CD4-positive, CD25-positive, alpha-beta regulatory T cell (primary cell): Measurements from ENCODE around the gene DLX4. TPM values are rescaled to one million over a fixed set of nuclear protein-coding genes. Genes with fewer than 3 reads are reported as not detected.

Experiments
- ATAC-seq, 2 donors: fragments of 150-1000 bp; cut with Tn5 transposase; one replicate each; pipeline ENCODE4 v1.10.0; 2021; ENCODE audit warnings: low read depth in 2 of 2, moderate number of reproducible peaks in 2 of 2, moderate library complexity in 1 of 2
- DNase-seq, 3 donors: peaks; one replicate each; pipeline versions ENCODE4 v3.0.0 to v3.0.0-alpha.2; 2012 to 2022; ENCODE audit warnings: mixed read lengths in 1 of 3
- H3K27ac ChIP-seq: one replicate; pipeline ENCODE4 v1.7.0; 2013; ENCODE audit warnings: mild to moderate bottlenecking, low read length; ENCODE audit not compliant: insufficient read depth, poor library complexity, severe bottlenecking
- H3K27me3 ChIP-seq: one replicate; pipeline ENCODE4 v1.7.0; 2013; ENCODE audit warnings: low read length; ENCODE audit not compliant: control insufficient read depth, insufficient read depth
- H3K36me3 ChIP-seq: one replicate; pipeline ENCODE4 v1.7.0; 2013; ENCODE audit warnings: mild to moderate bottlenecking, low read length, moderate library complexity; ENCODE audit not compliant: control insufficient read depth, insufficient read depth
- H3K4me1 ChIP-seq: 2 replicates; pipeline ENCODE4 v1.7.0; 2013; ENCODE audit warnings: mild to moderate bottlenecking, low read length; ENCODE audit not compliant: insufficient read depth, control insufficient read depth, poor library complexity, severe bottlenecking
- H3K4me3 ChIP-seq: one replicate; pipeline ENCODE4 v1.7.0; 2013; ENCODE audit warnings: low read depth, mild to moderate bottlenecking, low read length, moderate library complexity
- H3K9me3 ChIP-seq, 2 experiments: 1 replicate in 1 of 2; 2 replicates in 1 of 2; pipeline ENCODE4 v1.7.0; 2013; ENCODE audit warnings: low read length in 2 of 2, mild to moderate bottlenecking in 1 of 2, moderate library complexity in 1 of 2; ENCODE audit not compliant: control insufficient read depth in 2 of 2
- H3K27ac Mint-ChIP-seq, 3 donors: one replicate each; pipeline ENCODE4 v1.8.0; 2020 to 2022; ENCODE audit warnings: mild to moderate bottlenecking in 3 of 3, mixed read lengths in 3 of 3, moderate library complexity in 2 of 3
- H3K27me3 Mint-ChIP-seq: one replicate; pipeline ENCODE4 v1.8.0; 2022; ENCODE audit warnings: mild to moderate bottlenecking, mixed read lengths
- H3K36me3 Mint-ChIP-seq: one replicate; pipeline ENCODE4 v1.8.0; 2020; ENCODE audit warnings: mixed read lengths
- H3K4me1 Mint-ChIP-seq, 4 donors: one replicate each; pipeline ENCODE4 v1.8.0; 2020 to 2022; ENCODE audit warnings: mixed read lengths in 4 of 4, mild to moderate bottlenecking in 1 of 4
- H3K4me3 Mint-ChIP-seq, 4 donors: one replicate each; pipeline ENCODE4 v1.8.0; 2020 to 2022; ENCODE audit warnings: mild to moderate bottlenecking in 4 of 4, mixed read lengths in 4 of 4, moderate library complexity in 3 of 4
- H3K9me3 Mint-ChIP-seq, 7 donors: one replicate each; pipeline ENCODE4 v1.8.0; 2020 to 2022; ENCODE audit warnings: mixed read lengths in 7 of 7, mild to moderate bottlenecking in 3 of 7, moderate library complexity in 2 of 7
- polyA plus RNA-seq, 4 donors: library from polyadenylated mRNA; unstranded; fragments of 300-500 nt; fragmentation: Illumina TruSeq; gene quantifications; one replicate each; pipeline ENCODE4 v1.2.3, GENCODE V29; 2021
- total RNA-seq: library from RNA; stranded (reverse); gene quantifications from one replicate; pipeline ENCODE4 v1.2.3, GENCODE V29; 2022

Gene DLX4
- total and polyA plus RNA-seq, 5 donors from 2014 or later, result not detected

DNA sequence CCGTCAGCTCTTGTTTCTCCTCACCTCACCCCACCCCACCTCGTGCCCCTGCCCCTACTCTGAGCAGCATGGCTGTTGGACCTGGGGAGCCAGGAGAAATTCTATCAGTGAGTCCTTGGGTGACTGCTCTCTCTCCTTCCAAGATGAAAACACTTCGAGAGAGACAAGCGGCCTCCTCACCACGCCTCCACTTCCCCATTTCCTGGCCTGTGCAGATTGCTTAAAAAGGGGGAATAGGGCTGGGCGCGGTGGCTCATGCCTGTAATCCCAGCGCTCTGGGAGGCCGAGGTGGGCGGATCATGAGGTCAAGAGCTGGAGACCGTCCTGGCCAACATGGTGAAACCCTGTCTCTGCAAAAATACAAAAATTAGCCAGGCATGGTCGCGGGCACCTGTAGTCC lies 9.5 kb downstream of the DLX4 start:
- Mint-ChIP-seq H3K27me3 (peaks cover 73% of the 10 kb centered on the region), H3K4me1 (no peaks in the 10 kb centered on the region), H3K4me3 (no peak overlapping the region), H3K9me3 (peaks cover 0 to 2% (median 0%) of the 10 kb centered on the region in 7 donors), H3K36me3 (no peaks in the 10 kb centered on the region), H3K27ac (no peak overlapping the region)
- Histone ChIP-seq H3K27ac (no peak overlapping the region), H3K4me1 (no peaks in the 10 kb centered on the region), H3K9me3 (no peaks in the 10 kb centered on the region), H3K4me3 (no peak overlapping the region), H3K27me3 (peaks cover 19% of the 10 kb centered on the region), H3K36me3 (no peaks in the 10 kb centered on the region)
- DNase-seq, result no peak
- no peak for ATAC-seq

DNA sequence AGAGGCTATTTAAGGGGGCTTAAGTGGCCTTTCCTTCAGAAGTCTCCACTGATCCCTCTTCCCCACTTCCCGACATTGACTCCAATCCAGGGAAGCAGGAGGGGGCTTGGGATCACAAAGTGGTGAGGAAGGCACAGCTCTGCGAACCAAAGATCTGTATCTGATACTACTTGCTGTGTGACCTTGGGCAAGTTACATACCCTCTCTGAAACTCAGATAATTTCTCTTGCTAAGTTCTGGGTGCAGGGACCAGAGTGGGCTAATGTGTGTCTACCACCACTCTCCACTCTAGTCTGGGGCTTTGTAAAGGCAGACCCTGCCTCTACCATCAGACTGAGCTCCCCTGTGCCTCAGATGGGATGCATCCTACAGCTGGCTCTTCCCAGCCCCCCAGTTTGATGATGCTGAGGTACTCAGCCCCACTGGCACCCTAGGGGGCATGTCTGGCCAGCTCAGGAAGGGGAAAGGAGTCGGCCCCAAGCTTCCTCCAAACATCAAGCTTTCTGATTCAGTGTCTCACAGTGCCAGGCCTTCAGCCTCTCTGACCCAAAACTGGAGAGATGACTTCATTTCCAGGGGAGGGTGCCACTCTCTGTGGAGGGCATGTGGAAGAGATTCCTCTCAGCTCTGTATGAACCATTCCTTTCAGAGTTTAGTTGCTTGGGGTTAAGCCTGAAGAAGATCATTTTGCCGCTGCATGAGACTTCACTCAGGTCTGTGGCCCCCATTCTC lies 10.9 kb downstream of the DLX4 start:
- Histone ChIP-seq H3K27ac (no peak overlapping the region), H3K36me3 (no peaks in the 10 kb centered on the region), H3K27me3 (peaks cover 8% of the 10 kb centered on the region), H3K4me3 (no peak overlapping the region), H3K4me1 (no peaks in the 10 kb centered on the region), H3K9me3 (no peaks in the 10 kb centered on the region)
- ATAC-seq, result no peak
- Mint-ChIP-seq H3K9me3 (peaks cover 0 to 2% (median 0%) of the 10 kb centered on the region in 7 donors), H3K27ac (no peak overlapping the region), H3K4me3 (no peak overlapping the region), H3K36me3 (no peaks in the 10 kb centered on the region), H3K27me3 (peaks cover 71% of the 10 kb centered on the region), H3K4me1 (no peaks in the 10 kb centered on the region)
- DNase-seq, result no peak

DNA sequence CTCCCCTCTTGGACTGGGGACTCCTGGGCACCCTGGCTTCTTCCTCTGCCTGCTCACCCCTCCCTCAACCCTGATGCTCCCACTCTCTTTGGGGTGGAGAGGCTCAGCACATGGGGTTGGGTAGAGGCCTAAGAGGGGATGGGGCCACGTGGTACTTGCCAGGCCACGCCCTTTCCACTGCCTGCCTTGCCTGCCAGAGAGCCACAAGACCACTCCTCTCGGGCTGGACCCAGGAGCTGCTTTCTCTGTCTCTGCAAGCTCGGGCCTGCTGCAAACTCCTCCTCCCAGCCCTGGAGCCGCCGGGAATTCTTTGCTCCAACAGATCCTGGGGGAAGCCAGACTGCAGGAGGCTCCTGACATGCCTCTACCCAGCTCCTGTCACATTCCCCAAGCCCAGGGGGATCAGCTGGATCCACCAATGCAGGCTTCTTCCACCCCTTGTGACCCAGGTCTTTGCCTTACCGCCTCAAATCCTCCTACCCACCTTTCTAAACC lies 11.8 kb downstream of the DLX4 start:
- Mint-ChIP-seq H3K4me3 (no peak overlapping the region), H3K27ac (no peak overlapping the region), H3K27me3 (peaks cover 66% of the 10 kb centered on the region), H3K4me1 (no peaks in the 10 kb centered on the region), H3K9me3 (peaks cover 0 to 2% (median 0%) of the 10 kb centered on the region in 7 donors), H3K36me3 (no peaks in the 10 kb centered on the region)
- Histone ChIP-seq H3K9me3 (no peaks in the 10 kb centered on the region), H3K4me3 (no peak overlapping the region), H3K36me3 (no peaks in the 10 kb centered on the region), H3K4me1 (no peaks in the 10 kb centered on the region), H3K27ac (no peak overlapping the region), H3K27me3 (peaks cover 7% of the 10 kb centered on the region)
- DNase-seq (no peak), ATAC-seq (no peak)

DNA sequence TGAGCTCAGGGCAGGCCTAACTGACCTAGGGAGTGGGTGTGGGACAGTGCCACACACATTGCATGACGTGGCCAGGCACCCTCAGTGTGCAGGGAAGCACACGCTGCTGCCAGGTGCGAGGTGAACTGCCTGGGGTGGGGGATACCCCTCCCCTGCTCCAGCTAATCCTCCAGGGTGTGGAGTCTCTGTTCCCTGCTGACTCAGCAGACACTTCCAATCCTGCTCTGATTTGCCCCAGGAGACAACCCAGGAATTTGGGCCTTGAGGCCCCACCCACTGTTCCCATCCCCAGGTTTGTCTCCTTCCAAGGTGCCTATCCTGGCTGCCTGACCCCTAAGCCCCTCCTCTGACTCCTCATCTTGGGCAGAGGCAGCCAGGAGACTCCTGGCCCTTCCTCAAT lies 15.3 kb downstream of the DLX4 start:
- Histone ChIP-seq H3K4me1 (no peaks in the 10 kb centered on the region), H3K4me3 (no peak overlapping the region), H3K27me3 (peaks cover 8% of the 10 kb centered on the region), H3K27ac (no peak overlapping the region), H3K9me3 (no peaks in the 10 kb centered on the region), H3K36me3 (no peaks in the 10 kb centered on the region)
- H3K27me3 Mint-ChIP-seq, result peaks cover 74% of the 10 kb centered on the region
- no peak overlapping the region for H3K4me3 Mint-ChIP-seq
- no peak overlapping the region for H3K27ac Mint-ChIP-seq
- no peak for ATAC-seq
- no peak for DNase-seq
- H3K4me1 Mint-ChIP-seq, result no peaks in the 10 kb centered on the region
- H3K9me3 Mint-ChIP-seq, result no peaks in the 10 kb centered on the region
- H3K36me3 Mint-ChIP-seq, result no peaks in the 10 kb centered on the region

DNA sequence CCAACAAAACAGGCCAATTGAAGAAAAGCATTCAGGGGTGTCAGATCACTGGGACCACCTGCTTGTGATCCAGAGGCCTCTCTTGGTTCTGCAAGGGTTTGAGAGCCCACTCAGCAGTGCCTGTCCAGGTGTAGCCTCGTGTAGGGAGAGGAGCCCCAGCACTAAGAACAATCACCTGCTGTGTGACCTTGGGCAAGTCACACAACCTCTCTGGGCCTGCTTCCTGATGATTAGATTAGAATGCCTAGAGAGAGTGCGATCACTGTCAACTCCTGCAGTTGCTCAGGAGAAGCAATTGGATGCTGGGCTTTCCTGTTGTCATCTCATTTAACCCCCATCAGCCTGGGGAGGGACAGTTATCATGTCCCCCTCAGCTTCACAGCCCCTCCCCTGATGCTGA lies 15.8 kb downstream of the DLX4 start:
- ATAC-seq (no peak), DNase-seq (no peak)
- no peaks in the 10 kb centered on the region for H3K36me3 ChIP-seq
- no peaks in the 10 kb centered on the region for H3K4me1 ChIP-seq
- no peak overlapping the region for H3K27ac ChIP-seq
- H3K27me3 ChIP-seq, result peaks cover 8% of the 10 kb centered on the region
- Mint-ChIP-seq H3K36me3 (no peaks in the 10 kb centered on the region), H3K4me3 (no peak overlapping the region), H3K4me1 (no peaks in the 10 kb centered on the region), H3K27me3 (peaks cover 74% of the 10 kb centered on the region), H3K27ac (no peak overlapping the region), H3K9me3 (no peaks in the 10 kb centered on the region)
- no peak overlapping the region for H3K4me3 ChIP-seq
- H3K9me3 ChIP-seq, result no peaks in the 10 kb centered on the region

DNA sequence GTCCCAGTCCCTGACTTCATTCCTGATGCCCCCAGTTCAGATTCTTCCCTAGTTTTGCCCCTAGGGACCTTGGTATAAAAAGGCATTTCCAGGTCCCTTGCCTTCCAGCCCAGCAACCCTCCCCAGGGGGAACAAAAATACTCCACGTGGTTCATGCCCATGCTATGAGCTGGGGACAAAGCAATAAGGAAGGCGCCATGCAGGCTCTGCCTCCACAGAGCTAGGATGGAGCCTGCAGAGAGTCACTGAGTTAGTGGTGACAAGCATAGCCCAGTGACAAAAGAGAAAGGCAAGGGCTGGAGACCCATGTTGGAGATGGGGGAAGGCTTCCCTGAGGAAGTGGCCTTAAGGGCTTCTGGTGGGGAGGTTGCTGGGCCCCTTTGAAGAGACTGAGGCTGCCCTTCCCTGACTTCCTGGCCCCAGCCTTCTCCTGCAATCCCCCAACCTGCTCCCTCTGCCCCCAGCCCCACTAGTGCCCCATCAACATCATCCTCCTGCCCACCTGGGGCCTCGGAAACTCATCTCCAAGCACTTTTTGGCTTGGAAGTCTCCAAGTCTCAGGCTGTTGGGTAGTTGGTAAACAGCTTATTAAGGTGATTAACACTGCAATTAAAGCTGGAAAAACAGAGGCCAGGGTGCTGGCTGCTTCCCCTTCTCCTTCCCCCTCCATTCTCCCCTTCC lies 16.5 kb downstream of the DLX4 start:
- H3K4me3 Mint-ChIP-seq, result no peak overlapping the region
- Histone ChIP-seq H3K4me3 (no peak overlapping the region), H3K27me3 (peaks cover 8% of the 10 kb centered on the region), H3K36me3 (no peaks in the 10 kb centered on the region), H3K27ac (no peak overlapping the region), H3K9me3 (no peaks in the 10 kb centered on the region), H3K4me1 (no peaks in the 10 kb centered on the region)
- H3K4me1 Mint-ChIP-seq, result peaks cover 0 to 2% (median 0%) of the 10 kb centered on the region in 4 donors
- peaks cover 0 to 1% (median 0%) of the 10 kb centered on the region in 7 donors for H3K9me3 Mint-ChIP-seq
- peaks cover 76% of the 10 kb centered on the region for H3K27me3 Mint-ChIP-seq
- H3K27ac Mint-ChIP-seq, result no peak overlapping the region
- DNase-seq (no peak), ATAC-seq (no peak)
- H3K36me3 Mint-ChIP-seq, result no peaks in the 10 kb centered on the region

DNA sequence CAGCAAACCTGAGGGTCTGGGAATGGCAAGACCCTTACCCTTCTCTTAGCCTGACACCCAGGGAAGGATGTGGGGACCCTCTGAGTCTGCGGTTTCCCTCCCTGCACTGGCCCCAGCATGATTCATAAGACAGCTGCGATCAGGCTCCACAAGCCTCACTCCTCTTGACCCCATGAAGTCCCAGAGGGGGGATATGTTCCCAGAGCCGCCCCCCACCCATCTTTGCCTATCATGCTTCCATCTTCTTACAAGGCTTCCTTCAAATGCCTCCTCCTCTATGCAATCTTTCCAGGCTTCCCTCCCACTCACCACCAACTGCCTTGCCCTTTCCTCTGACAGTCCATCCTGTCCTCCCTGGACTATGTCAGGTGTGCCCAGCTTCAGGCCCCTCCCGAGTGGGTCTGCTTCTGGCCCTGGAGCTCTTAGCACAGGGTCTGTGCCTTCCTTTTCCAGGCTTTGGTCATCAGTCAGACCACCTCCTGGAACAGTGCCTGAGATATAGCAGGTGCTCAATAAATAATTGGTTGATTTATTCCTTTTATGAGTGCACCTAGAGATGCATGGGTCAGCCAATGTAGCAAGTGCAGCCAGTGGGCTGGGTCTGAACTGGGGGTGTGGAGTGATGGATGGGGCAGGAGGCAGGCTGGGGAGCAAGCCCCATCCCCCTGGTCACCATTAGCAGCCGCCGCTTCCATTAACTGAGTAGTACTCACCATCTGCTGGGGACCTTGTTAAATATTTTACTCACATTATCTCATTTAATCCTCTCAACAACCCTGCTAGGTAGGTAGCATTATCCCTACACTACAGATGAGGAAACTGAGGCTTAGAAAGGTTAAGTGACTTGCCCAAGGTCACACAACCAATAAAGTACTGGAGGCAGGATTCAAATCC lies 17.7 kb downstream of the DLX4 start:
- H3K27ac ChIP-seq, result no peak overlapping the region
- Mint-ChIP-seq H3K9me3 (peaks cover 0 to 1% (median 0%) of the 10 kb centered on the region in 7 donors), H3K36me3 (no peaks in the 10 kb centered on the region), H3K4me3 (no peak overlapping the region), H3K27me3 (peaks cover 77% of the 10 kb centered on the region), H3K4me1 (peaks cover 0 to 2% (median 0%) of the 10 kb centered on the region in 4 donors), H3K27ac (no peak overlapping the region)
- H3K27me3 ChIP-seq, result peaks cover 10% of the 10 kb centered on the region
- H3K4me1 ChIP-seq, result no peaks in the 10 kb centered on the region
- ATAC-seq (no peak), DNase-seq (no peak)
- H3K4me3 ChIP-seq, result no peak overlapping the region
- H3K9me3 ChIP-seq, result no peaks in the 10 kb centered on the region
- no peaks in the 10 kb centered on the region for H3K36me3 ChIP-seq
